ENCODE data around the gene MAPKAP1. TPM values are rescaled to one million over a fixed set of nuclear protein-coding genes. Genes with fewer than 3 reads are reported as not detected.

The MAPKAP1 gene
- total and polyA plus RNA-seq, 9 of the 15 experiments (the other 6 are each of a cell fraction or from before 2014, with no cell fraction given): 2.6 to 82.1 (median 61.1) TPM

DNA sequence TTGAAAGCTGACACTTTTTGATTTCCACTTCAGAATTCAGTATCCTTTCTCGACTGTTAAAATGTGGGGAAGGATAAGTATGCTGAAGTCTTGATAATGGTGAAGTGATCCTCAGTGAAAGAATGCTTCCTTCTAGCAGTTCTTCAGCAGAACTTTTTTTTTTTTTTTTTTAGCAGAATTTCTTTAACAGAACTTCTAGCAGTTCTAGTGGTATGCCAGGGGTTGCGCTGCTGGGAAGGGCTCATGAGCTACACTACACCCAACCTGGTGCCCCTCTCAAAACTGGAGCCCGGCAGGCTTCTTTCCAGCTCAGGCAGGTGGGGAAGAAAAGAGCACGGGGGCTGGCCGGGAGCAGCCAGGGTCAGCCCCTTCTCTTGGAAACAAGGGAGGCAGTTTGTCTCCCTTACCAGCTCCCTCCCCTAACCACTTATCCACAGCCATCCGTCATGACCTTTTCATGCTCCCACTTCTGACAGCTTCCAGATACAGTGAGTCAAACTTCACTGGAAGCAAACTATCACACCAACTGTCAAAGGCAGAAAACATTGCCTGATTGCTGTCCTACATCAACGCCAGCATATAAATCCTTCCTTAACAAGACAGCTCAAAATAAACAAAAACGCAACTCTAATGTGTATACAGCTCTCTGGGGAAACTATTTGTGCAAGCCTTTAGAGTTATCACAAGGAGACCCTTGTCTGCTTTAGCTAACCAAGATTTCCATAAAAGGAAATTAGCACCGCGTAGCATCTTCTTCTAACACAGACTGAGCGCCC is 233.9 kb downstream of the MAPKAP1 start (continued):
- TF ChIP-seq, protein P1, sequence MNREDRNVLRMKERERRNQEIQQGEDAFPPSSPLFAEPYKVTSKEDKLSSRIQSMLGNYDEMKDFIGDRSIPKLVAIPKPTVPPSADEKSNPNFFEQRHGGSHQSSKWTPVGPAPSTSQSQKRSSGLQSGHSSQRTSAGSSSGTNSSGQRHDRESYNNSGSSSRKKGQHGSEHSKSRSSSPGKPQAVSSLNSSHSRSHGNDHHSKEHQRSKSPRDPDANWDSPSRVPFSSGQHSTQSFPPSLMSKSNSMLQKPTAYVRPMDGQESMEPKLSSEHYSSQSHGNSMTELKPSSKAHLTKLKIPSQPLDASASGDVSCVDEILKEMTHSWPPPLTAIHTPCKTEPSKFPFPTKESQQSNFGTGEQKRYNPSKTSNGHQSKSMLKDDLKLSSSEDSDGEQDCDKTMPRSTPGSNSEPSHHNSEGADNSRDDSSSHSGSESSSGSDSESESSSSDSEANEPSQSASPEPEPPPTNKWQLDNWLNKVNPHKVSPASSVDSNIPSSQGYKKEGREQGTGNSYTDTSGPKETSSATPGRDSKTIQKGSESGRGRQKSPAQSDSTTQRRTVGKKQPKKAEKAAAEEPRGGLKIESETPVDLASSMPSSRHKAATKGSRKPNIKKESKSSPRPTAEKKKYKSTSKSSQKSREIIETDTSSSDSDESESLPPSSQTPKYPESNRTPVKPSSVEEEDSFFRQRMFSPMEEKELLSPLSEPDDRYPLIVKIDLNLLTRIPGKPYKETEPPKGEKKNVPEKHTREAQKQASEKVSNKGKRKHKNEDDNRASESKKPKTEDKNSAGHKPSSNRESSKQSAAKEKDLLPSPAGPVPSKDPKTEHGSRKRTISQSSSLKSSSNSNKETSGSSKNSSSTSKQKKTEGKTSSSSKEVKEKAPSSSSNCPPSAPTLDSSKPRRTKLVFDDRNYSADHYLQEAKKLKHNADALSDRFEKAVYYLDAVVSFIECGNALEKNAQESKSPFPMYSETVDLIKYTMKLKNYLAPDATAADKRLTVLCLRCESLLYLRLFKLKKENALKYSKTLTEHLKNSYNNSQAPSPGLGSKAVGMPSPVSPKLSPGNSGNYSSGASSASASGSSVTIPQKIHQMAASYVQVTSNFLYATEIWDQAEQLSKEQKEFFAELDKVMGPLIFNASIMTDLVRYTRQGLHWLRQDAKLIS (CRISPR knock-in tag; IDR thresholded peaks at IDR 0.05): no peak
- TF ChIP-seq FOS (IDR thresholded peaks at IDR 0.05; ENCODE audit: extremely low read depth, insufficient read length): no peak
- TF ChIP-seq, protein P2, sequence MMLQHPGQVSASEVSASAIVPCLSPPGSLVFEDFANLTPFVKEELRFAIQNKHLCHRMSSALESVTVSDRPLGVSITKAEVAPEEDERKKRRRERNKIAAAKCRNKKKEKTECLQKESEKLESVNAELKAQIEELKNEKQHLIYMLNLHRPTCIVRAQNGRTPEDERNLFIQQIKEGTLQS (IDR thresholded peaks at IDR 0.05): peak; percentile 34; the same call in 1 of the 2 replicates
- TF ChIP-seq, protein P2 (CRISPR knock-in tag; conservative IDR thresholded peaks at IDR 0.05): no peak

Measured in K562 (cell line).